Measurements from ENCODE around the gene MRPL28.

GRCh38 chr16:383326-384051 lies 13.2 kb upstream of the MRPL28 start:
- TF ChIP-seq SUZ12 (IDR thresholded peaks at IDR 0.05) (no peak), LEF1 (IDR thresholded peaks at IDR 0.05; ENCODE audit: borderline replicate concordance) (no peak), BHLHE40 (IDR thresholded peaks at IDR 0.05; ENCODE audit: borderline replicate concordance) (no peak), NFRKB (IDR thresholded peaks at IDR 0.05) (no peak), ZNF384 (IDR thresholded peaks at IDR 0.05) (no peak)
